H9 (cell line): ENCODE data around the gene KLK2. TPM values are rescaled to one million over a fixed set of nuclear protein-coding genes. Genes with fewer than 3 reads are reported as not detected.

ENCODE experiments used
- DNase-seq: peaks from one replicate; pipeline ENCODE4 v3.0.0-alpha.2; 2017
- H2AFZ ChIP-seq: one replicate; pipeline ENCODE4 v1.6.1; 2013; ENCODE audit warnings: mild to moderate bottlenecking, low read length, control low read depth, moderate library complexity
- H2AK5ac ChIP-seq: 2 replicates; pipeline ENCODE4 v1.6.1; 2013; ENCODE audit warnings: low read length, control low read depth, mixed read lengths; ENCODE audit not compliant: insufficient read length
- H2BK120ac ChIP-seq: one replicate; pipeline ENCODE4 v1.6.1; 2013; ENCODE audit warnings: low read depth, mild to moderate bottlenecking, low read length, control low read depth, inconsistent platforms; ENCODE audit not compliant: poor library complexity, severe bottlenecking
- H2BK12ac ChIP-seq: 2 replicates; pipeline ENCODE4 v1.6.1; 2013; ENCODE audit warnings: low read length, control low read depth, mixed read lengths, low read depth; ENCODE audit not compliant: insufficient read length
- H2BK15ac ChIP-seq: 2 replicates; pipeline ENCODE4 v1.6.1; 2013; ENCODE audit warnings: low read depth, low read length, control low read depth
- H2BK20ac ChIP-seq: one replicate; pipeline ENCODE4 v1.6.1; 2013; ENCODE audit warnings: low read depth, mild to moderate bottlenecking, low read length, control low read depth, inconsistent platforms; ENCODE audit not compliant: poor library complexity, severe bottlenecking
- H2BK5ac ChIP-seq: 2 replicates; pipeline ENCODE4 v1.6.1; 2013; ENCODE audit warnings: low read length, control low read depth, mixed read lengths; ENCODE audit not compliant: insufficient read length
- H3K14ac ChIP-seq: 2 replicates; pipeline ENCODE4 v1.6.1; 2013; ENCODE audit warnings: low read length, control low read depth; ENCODE audit not compliant: insufficient read depth
- H3K18ac ChIP-seq: 2 replicates; pipeline ENCODE4 v1.6.1; 2013; ENCODE audit warnings: low read depth, mild to moderate bottlenecking, mixed read lengths, low read length, control low read depth; ENCODE audit not compliant: insufficient read length
- H3K23ac ChIP-seq: 2 replicates; pipeline ENCODE4 v1.6.1; 2013; ENCODE audit warnings: low read length, control low read depth, mixed read lengths, low read depth; ENCODE audit not compliant: insufficient read length
- H3K23me2 ChIP-seq: 2 replicates; pipeline ENCODE4 v1.6.1; 2013; ENCODE audit warnings: low read depth, mild to moderate bottlenecking, mixed read lengths, low read length, control low read depth; ENCODE audit not compliant: insufficient read length, poor library complexity, severe bottlenecking
- H3K27ac ChIP-seq: 2 replicates; pipeline ENCODE4 v1.5.1; 2013; ENCODE audit warnings: low read length, control low read depth, mixed read lengths, low read depth; ENCODE audit not compliant: insufficient read length
- H3K27me3 ChIP-seq: 2 replicates; pipeline ENCODE4 v1.6.1; 2013; ENCODE audit warnings: low read length, control low read depth, inconsistent platforms; ENCODE audit not compliant: insufficient read depth
- H3K4ac ChIP-seq: 2 replicates; pipeline ENCODE4 v1.6.1; 2013; ENCODE audit warnings: low read depth, mild to moderate bottlenecking, control low read depth, inconsistent platforms, low read length, moderate library complexity
- H3K4me1 ChIP-seq: 2 replicates; pipeline ENCODE4 v1.6.1; 2013; ENCODE audit warnings: low read length, control low read depth, inconsistent platforms; ENCODE audit not compliant: insufficient read depth
- H3K4me2 ChIP-seq: 2 replicates; pipeline ENCODE4 v1.6.1; 2013; ENCODE audit warnings: low read length, control low read depth, mixed read lengths; ENCODE audit not compliant: insufficient read length, insufficient read depth
- H3K56ac ChIP-seq: 2 replicates; pipeline ENCODE4 v1.6.1; 2013; ENCODE audit warnings: low read depth, mild to moderate bottlenecking, mixed read lengths, low read length, control low read depth; ENCODE audit not compliant: insufficient read length
- H3K79me1 ChIP-seq: 2 replicates; pipeline ENCODE4 v1.6.1; 2013; ENCODE audit warnings: low read depth, mild to moderate bottlenecking, moderate library complexity, low read length, control low read depth, inconsistent platforms; ENCODE audit not compliant: insufficient read depth, poor library complexity, severe bottlenecking
- H3K79me2 ChIP-seq: 2 replicates; pipeline ENCODE4 v1.6.1; 2013; ENCODE audit warnings: low read length, control low read depth, inconsistent platforms; ENCODE audit not compliant: insufficient read depth
- H3K9ac ChIP-seq: 2 replicates; pipeline ENCODE4 v1.6.1; 2013; ENCODE audit warnings: low read length, control low read depth, mixed read lengths; ENCODE audit not compliant: insufficient read length; ENCODE audit errors: extremely low read depth
- H3K9me3 ChIP-seq: one replicate; pipeline ENCODE4 v1.6.1; 2013; ENCODE audit warnings: low read depth, low read length, inconsistent platforms; ENCODE audit not compliant: control insufficient read depth
- H3T11ph ChIP-seq: one replicate; pipeline ENCODE4 v1.6.1; 2013; ENCODE audit warnings: mild to moderate bottlenecking, low read length, control low read depth, inconsistent platforms
- H4K20me1 ChIP-seq: one replicate; pipeline ENCODE4 v1.6.1; 2013; ENCODE audit not compliant: control insufficient read depth, insufficient read length, insufficient read depth
- H4K5ac ChIP-seq: 2 replicates; pipeline ENCODE4 v1.6.1; 2013; ENCODE audit warnings: low read depth, mild to moderate bottlenecking, mixed read lengths, low read length, control low read depth; ENCODE audit not compliant: insufficient read length
- H4K8ac ChIP-seq: replicated peaks from 2 replicates; pipeline ENCODE4 v1.6.1; 2013; ENCODE audit warnings: low read length, control low read depth, mixed read lengths, low read depth; ENCODE audit not compliant: insufficient read length
- H4K91ac ChIP-seq: 2 replicates; pipeline ENCODE4 v1.6.1; 2013; ENCODE audit warnings: low read depth, mild to moderate bottlenecking, moderate library complexity, mixed read lengths, low read length, control low read depth; ENCODE audit not compliant: insufficient read length
- H3K27ac Mint-ChIP-seq, 3 experiments: 2 replicates in 2 of 3; 3 replicates in 1 of 3; pipeline ENCODE4 v1.8.0; 2020 to 2021; ENCODE audit warnings: mixed read lengths in 3 of 3, mild to moderate bottlenecking in 1 of 3, moderate library complexity in 1 of 3
- H3K27me3 Mint-ChIP-seq: 2 replicates; pipeline ENCODE4 v1.8.0; 2021; ENCODE audit warnings: low read depth, mild to moderate bottlenecking, moderate library complexity, mixed read lengths
- H3K36me3 Mint-ChIP-seq, 3 experiments: 2 replicates in 2 of 3; 3 replicates in 1 of 3; pipeline ENCODE4 v1.8.0; 2020 to 2021; ENCODE audit warnings: low read depth in 3 of 3, mixed read lengths in 3 of 3; ENCODE audit not compliant: insufficient read depth in 1 of 3
- H3K4me1 Mint-ChIP-seq, 2 experiments: 2 replicates each; pipeline ENCODE4 v1.8.0; 2020; ENCODE audit warnings: mixed read lengths in 2 of 2
- H3K4me3 Mint-ChIP-seq, 2 experiments: 2 replicates in 1 of 2; 3 replicates in 1 of 2; pipeline ENCODE4 v1.8.0; 2020 to 2021; ENCODE audit warnings: mild to moderate bottlenecking in 2 of 2, mixed read lengths in 2 of 2, moderate library complexity in 1 of 2
- H3K9me3 Mint-ChIP-seq, 2 experiments: 2 replicates in 1 of 2; 3 replicates in 1 of 2; pipeline ENCODE4 v1.8.0; 2020; ENCODE audit warnings: mild to moderate bottlenecking in 2 of 2, mixed read lengths in 2 of 2, moderate library complexity in 1 of 2
- WGBS: extraction: QIAGEN DNeasy Blood & Tissue Kit; methylation state at CpG from one replicate; pipeline ENCODE4 v1.1.7; 2013; ENCODE audit warnings: missing lambda C conversion rate, low lambda C conversion rate, mixed read lengths; ENCODE audit not compliant: insufficient read length; ENCODE audit errors: extremely low coverage; 5-methylcytosine and 5-hydroxymethylcytosine counted together
- total RNA-seq: library from RNA; stranded (reverse); gene quantifications from 2 replicates; pipeline ENCODE4 v1.2.1, GENCODE V29; 2021
- TF ChIP-seq, protein P1 (sequence below): fragments of 200-600 bp; sonication (generic); conservative IDR thresholded peaks from 3 replicates; pipeline ENCODE4 v1.8.0; 2021; ENCODE audit warnings: antibody characterized with exemption, mild to moderate bottlenecking

KLK2 gene
- total RNA-seq, 1 experiment from 2014 or later = not detected

DNA sequence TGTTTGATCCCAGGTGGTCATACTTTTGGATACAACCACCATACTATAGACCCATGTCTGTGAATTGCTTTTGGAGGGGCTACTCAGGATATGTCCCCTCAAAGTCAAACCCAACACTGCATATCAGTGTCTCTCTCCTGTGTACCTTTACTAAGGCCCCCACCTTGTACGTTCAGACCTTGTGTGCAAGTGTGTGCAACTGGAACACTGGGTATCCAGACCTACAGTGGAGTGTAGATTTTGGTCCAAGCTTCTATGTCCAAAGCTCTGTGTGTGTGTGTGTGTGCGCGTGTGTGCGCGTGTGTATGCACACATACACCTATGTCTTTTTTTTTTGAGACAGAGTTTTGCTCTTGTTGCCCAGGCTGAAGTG is 18.0 kb downstream of the KLK2 start:
- Histone ChIP-seq H3K4me1 (no peaks in the 10 kb centered on the region), H4K91ac (no peak overlapping the region), H2BK15ac (no peak overlapping the region), H2BK120ac (no peak overlapping the region), H3K14ac (no peak overlapping the region), H3K18ac (no peak overlapping the region), H2BK12ac (no peak overlapping the region), H2BK5ac (no peak overlapping the region), H3K4ac (no peak overlapping the region), H4K8ac (no peak overlapping the region), H3K79me1 (no peaks in the 10 kb centered on the region), H3K27me3 (no peaks in the 10 kb centered on the region; the same call in 1 of the 2 replicates), H3K9me3 (peaks cover 4% of the 10 kb centered on the region), H3K56ac (no peak overlapping the region), H3K9ac (no peak overlapping the region), H2BK20ac (no peak overlapping the region), H3K27ac (no peak overlapping the region), H3K4me2 (no peak overlapping the region), H3T11ph (no peak overlapping the region), H3K23ac (no peak overlapping the region), H2AFZ (no peak overlapping the region), H4K5ac (no peak overlapping the region), H4K20me1 (no peaks in the 10 kb centered on the region), H2AK5ac (no peak overlapping the region), H3K23me2 (no peaks in the 10 kb centered on the region), H3K79me2 (no peaks in the 10 kb centered on the region)
- Mint-ChIP-seq H3K27ac (no peak overlapping the region), H3K27me3 (peaks cover 85% of the 10 kb centered on the region), H3K36me3 (peaks cover 4 to 11% (median 7%) of the 10 kb centered on the region in 3 experiments; a peak in 5 of 7 replicates), H3K9me3 (peaks cover 36 to 41% of the 10 kb centered on the region in 2 experiments), H3K4me1 (no peaks in the 10 kb centered on the region), H3K4me3 (no peak overlapping the region)
- TF ChIP-seq, protein P1, sequence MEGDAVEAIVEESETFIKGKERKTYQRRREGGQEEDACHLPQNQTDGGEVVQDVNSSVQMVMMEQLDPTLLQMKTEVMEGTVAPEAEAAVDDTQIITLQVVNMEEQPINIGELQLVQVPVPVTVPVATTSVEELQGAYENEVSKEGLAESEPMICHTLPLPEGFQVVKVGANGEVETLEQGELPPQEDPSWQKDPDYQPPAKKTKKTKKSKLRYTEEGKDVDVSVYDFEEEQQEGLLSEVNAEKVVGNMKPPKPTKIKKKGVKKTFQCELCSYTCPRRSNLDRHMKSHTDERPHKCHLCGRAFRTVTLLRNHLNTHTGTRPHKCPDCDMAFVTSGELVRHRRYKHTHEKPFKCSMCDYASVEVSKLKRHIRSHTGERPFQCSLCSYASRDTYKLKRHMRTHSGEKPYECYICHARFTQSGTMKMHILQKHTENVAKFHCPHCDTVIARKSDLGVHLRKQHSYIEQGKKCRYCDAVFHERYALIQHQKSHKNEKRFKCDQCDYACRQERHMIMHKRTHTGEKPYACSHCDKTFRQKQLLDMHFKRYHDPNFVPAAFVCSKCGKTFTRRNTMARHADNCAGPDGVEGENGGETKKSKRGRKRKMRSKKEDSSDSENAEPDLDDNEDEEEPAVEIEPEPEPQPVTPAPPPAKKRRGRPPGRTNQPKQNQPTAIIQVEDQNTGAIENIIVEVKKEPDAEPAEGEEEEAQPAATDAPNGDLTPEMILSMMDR = no peak
- no peak for DNase-seq
- WGBS = no CpG with 5 or more reads among the region's 5 CpGs
